Subcutaneous abdominal adipose tissue (tissue), 5 donors: ENCODE measurements around the gene NFE2L2.
A peak's percentile ranks its signal among the peaks of the same experiment; 100 is the strongest.
"Not testable (repeated sequence)": the region's sequence is repeated elsewhere in the genome, so short reads cannot be mapped to it uniquely, and the experiment has no call there.

Source experiments
- H3K27ac ChIP-seq: one replicate; pipeline ENCODE4 v1.7.0; 2013; ENCODE audit warnings: low read depth, mild to moderate bottlenecking, inconsistent platforms, low read length, moderate library complexity
- H3K27me3 ChIP-seq, 5 donors: one replicate each; pipeline ENCODE4 v1.7.0; 2013; ENCODE audit warnings: low read length in 5 of 5, inconsistent platforms in 1 of 5; ENCODE audit not compliant: control insufficient read depth in 5 of 5, insufficient read depth in 4 of 5
- H3K36me3 ChIP-seq, 5 donors: one replicate each; pipeline ENCODE4 v1.7.0; 2013; ENCODE audit warnings: low read length in 5 of 5; ENCODE audit not compliant: control insufficient read depth in 5 of 5, insufficient read depth in 5 of 5
- H3K4me1 ChIP-seq, 5 donors: one replicate each; pipeline ENCODE4 v1.7.0; 2013; ENCODE audit warnings: low read length in 5 of 5, mild to moderate bottlenecking in 3 of 5, moderate library complexity in 1 of 5; ENCODE audit not compliant: control insufficient read depth in 5 of 5, insufficient read depth in 5 of 5
- H3K4me3 ChIP-seq, 5 donors: one replicate each; pipeline ENCODE4 v1.7.0; 2013; ENCODE audit warnings: low read length in 5 of 5, low read depth in 1 of 5
- H3K9ac ChIP-seq, 5 donors: one replicate each; pipeline ENCODE4 v1.7.0; 2013; ENCODE audit warnings: low read length in 5 of 5, mild to moderate bottlenecking in 4 of 5, moderate library complexity in 3 of 5
- H3K9me3 ChIP-seq, 5 donors: one replicate each; pipeline ENCODE4 v1.7.0; 2013; ENCODE audit warnings: low read length in 5 of 5; ENCODE audit not compliant: control insufficient read depth in 5 of 5
- donor health status: healthy.
- donor health status: healthy.
- donor health status: healthy.
- donor health status: healthy.
- donor health status: healthy.

NFE2L2 gene

DNA sequence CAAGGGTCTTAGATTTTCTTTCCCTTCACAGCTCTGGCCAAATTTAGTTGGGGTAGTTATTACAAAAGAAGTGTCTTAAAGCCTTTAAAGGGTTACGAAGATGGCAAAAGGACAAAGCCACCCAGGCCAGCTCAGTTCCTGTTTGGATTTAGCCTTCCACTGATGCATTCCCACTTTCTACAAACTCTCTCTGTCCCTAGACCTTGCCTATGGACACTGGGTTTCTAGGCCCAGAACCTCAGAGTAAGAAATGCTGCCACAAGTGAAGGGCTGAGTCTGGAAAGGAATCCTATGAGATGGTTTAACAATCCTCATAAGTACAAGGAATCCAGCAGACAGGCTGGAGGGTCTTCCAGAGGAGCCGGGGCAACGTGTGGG, 13.4 kb downstream of the NFE2L2 start:
- H3K36me3 ChIP-seq: peaks cover 0 to 2% (median 0%) of the 10 kb centered on the region in 5 donors
- no peaks in the 10 kb centered on the region for H3K27me3 ChIP-seq
- H3K27ac ChIP-seq: peak overlapping the region; percentile 84
- no peak overlapping the region for H3K4me3 ChIP-seq
- H3K9me3 ChIP-seq: no peaks in the 10 kb centered on the region
- H3K9ac ChIP-seq: peak overlapping the region in 3 of 5 donors; percentile 13 to 39 (median 21)
- peaks cover 12 to 86% (median 82%) of the 10 kb centered on the region in 5 donors for H3K4me1 ChIP-seq

DNA sequence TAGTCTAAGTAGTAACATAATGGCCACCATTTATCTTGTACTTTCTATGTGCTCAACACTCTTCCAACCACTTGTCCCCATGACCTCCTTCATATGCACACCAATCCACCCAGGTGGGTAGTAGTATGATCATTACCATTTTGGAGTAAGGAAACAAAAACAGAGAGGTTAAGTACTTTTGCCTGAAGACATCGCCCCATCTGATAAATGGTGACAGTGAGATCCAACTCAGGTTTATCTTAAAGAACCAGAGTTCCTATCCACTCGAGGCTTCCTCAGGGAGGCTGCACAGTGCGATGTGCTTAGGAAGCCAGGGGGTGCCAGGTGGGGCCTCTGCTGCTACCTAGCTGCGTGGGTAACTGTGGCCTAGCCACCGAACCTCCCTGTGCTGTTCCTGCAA, 14.1 kb downstream of the NFE2L2 start:
- Histone ChIP-seq H3K27ac (peak overlapping the region; percentile 84), H3K27me3 (no peaks in the 10 kb centered on the region), H3K36me3 (peaks cover 0 to 2% (median 0%) of the 10 kb centered on the region in 5 donors), H3K4me1 (peaks cover 16 to 85% (median 81%) of the 10 kb centered on the region in 5 donors), H3K4me3 (no peak overlapping the region), H3K9ac (no peak overlapping the region), H3K9me3 (no peaks in the 10 kb centered on the region)

DNA sequence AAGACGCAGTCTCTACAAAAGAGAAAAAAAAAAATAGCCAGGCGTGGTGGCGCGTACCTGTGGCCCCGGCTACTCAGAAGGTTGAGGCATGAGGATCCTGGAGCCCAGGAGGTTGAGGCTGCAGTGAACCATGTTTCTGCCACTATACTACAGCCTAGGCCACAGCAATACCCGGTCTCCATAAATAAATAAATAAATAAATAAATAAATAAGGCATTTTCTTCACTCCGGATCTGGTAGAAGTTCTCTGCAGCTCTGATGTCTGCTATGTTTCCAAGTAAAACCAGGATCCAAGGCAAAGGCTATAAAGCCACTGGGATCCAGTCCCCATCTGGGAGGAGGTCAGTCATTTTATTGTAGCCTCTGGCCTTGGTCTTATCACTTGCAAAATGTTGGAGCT, 15.5 kb downstream of the NFE2L2 start:
- Histone ChIP-seq H3K9me3 (no peaks in the 10 kb centered on the region), H3K4me3 (no peak overlapping the region), H3K4me1 (peaks cover 13 to 80% (median 77%) of the 10 kb centered on the region in 5 donors), H3K36me3 (peaks cover 0 to 2% (median 0%) of the 10 kb centered on the region in 5 donors), H3K27ac (peak overlapping the region; percentile 99), H3K9ac (peak overlapping the region in 2 of 5 donors; percentile 17 to 18), H3K27me3 (no peaks in the 10 kb centered on the region)

DNA sequence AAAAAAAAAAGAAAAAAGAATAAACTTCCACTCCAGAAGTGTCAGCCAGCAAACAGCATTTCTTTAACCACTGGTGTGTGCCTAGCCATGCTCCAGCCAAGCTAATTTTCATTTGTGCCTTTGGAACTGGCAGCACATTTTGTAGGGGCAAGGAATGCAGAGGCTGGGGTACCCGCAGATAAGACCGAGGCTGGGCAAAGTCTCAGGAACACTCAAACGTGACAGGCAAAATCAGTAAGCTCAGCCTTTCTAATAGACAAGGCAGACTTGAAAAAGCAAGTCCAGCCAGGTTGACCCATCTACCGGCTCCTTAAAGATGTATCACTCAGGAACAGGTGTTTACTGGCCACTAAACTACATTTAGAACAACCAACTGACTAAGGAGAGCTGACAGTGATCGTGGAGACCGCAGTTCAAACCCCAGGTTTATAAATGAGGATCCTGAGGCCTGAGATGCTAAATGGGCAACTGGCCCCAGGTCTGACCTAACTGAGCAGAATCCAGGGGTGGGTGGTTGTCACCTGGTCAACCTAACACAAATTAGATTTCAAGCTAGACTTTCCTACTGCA, 16.7 kb downstream of the NFE2L2 start:
- Histone ChIP-seq H3K27ac (peak overlapping the region; percentile 99), H3K4me3 (no peak overlapping the region), H3K4me1 (peaks cover 15 to 81% (median 76%) of the 10 kb centered on the region in 5 donors), H3K27me3 (no peaks in the 10 kb centered on the region), H3K9ac (peak overlapping the region in 3 of 5 donors; percentile 28 to 47 (median 35)), H3K9me3 (no peaks in the 10 kb centered on the region), H3K36me3 (peaks cover 0 to 2% (median 0%) of the 10 kb centered on the region in 5 donors)

DNA sequence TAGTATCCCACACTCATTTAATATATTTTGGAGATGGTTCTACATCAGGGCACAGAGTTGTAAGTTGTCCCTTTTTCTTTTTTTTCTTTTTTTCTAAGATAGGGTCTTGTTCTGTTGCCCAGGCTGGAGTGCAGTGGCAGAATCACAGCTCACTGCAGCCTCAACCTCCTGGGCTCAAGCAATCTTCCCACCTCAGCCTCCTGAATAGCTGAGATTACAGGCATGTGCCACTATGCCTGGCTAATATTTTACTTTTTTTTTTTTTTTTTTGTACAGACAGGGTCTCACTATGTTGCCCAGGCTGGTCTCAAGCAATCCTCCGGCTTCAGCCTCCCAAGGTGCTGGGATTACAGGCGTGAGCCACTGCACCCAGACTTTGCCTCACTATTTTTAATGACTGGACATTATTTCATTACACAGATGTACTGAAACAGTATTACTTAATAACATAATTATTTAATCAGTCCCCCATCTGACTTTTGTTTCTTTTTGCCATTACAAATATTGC, 17.9 kb downstream of the NFE2L2 start:
- H3K9ac ChIP-seq: peak overlapping the region in 1 of 5 donors; percentile 2
- H3K9me3 ChIP-seq, H3K36me3 ChIP-seq, H3K4me3 ChIP-seq, H3K27me3 ChIP-seq: not testable (repeated sequence)
- H3K4me1 ChIP-seq: peaks cover 15 to 84% (median 76%) of the 10 kb centered on the region in 5 donors
- H3K27ac ChIP-seq: peak overlapping the region; percentile 99

DNA sequence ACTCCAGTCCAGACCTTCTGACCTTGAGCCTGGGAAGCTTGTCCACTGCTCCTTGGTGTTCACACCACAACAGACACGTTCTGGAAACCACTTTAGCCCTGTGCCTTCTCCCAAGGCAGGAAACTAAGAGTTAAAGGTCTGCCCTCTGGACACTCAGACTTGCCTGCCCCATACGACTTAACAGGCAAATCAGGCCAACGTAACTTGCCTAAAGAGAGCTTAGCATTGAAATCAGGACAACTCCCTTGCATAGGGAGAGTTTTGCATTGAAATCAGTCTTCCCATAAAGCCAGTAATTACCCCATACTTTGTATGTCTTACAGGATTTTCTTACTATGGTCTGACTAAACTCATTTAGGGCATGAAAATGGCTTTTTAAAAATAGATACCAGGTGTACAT, 18.5 kb downstream of the NFE2L2 start:
- H3K9me3 ChIP-seq: no peaks in the 10 kb centered on the region
- H3K27me3 ChIP-seq: no peaks in the 10 kb centered on the region
- H3K4me1 ChIP-seq: peaks cover 15 to 84% (median 76%) of the 10 kb centered on the region in 5 donors
- peaks cover 0 to 2% (median 0%) of the 10 kb centered on the region in 5 donors for H3K36me3 ChIP-seq
- H3K4me3 ChIP-seq: peak overlapping the region in 2 of 5 donors; percentile 2 to 29
- peak overlapping the region; percentile 99 for H3K27ac ChIP-seq
- peak overlapping the region in 3 of 5 donors; percentile 2 to 35 (median 5) for H3K9ac ChIP-seq

DNA sequence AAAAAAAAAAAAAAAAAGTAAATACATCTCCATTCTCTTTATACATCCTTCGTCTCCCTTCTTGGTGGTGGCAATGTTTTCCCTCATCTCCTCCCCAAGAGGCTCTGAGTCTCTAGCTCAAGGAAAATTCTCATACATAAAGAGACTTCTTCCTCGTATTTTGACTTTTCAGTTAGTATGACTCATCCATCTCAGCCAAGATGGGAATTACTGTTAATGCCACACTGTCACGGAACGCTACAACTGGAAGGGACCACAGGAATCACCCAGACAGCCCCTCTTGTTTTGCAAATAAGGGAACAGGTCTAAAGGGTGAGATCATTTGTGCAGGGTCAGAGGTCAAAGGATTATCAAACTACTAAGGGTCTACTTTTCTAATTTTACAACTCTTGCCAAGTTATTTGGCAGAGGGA, 19.5 kb downstream of the NFE2L2 start:
- peaks cover 19 to 84% (median 79%) of the 10 kb centered on the region in 5 donors for H3K4me1 ChIP-seq
- peaks cover 0 to 2% (median 0%) of the 10 kb centered on the region in 5 donors for H3K36me3 ChIP-seq
- H3K27ac ChIP-seq: peak overlapping the region; percentile 99
- H3K4me3 ChIP-seq: no peak overlapping the region
- H3K9me3 ChIP-seq: no peaks in the 10 kb centered on the region
- no peaks in the 10 kb centered on the region for H3K27me3 ChIP-seq
- H3K9ac ChIP-seq: peak overlapping the region in 2 of 5 donors; percentile 57 to 64

DNA sequence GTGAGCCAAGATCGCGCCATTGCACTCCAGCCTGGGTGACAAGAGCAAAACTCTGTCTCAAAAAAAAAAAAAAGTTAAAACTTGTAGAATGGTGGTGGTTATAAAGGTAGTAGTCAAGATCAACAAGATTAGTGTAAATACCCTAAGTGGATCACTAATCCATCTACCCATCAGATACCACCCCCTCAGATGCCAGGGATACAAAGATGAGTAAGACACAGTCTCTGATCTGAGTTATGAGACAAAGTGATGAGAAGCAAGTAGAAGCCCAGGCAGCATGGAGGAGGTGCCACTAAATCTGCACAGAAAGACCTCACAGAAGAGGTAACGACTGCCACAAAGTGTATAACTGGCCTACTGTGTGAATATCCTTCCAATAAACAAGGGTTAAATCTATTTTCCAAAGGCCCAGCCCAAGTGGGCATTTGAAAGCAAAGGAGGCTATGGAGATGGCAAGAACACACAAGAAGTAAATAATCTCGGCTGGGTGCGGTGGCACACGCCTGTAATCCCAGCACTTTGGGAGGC, 20.2 kb downstream of the NFE2L2 start:
- H3K4me1 ChIP-seq: peaks cover 22 to 88% (median 86%) of the 10 kb centered on the region in 5 donors
- H3K27ac ChIP-seq: peak overlapping the region; percentile 99
- H3K36me3 ChIP-seq: peaks cover 0 to 2% (median 0%) of the 10 kb centered on the region in 5 donors
- H3K27me3 ChIP-seq: no peaks in the 10 kb centered on the region
- no peaks in the 10 kb centered on the region for H3K9me3 ChIP-seq
- no peak overlapping the region for H3K9ac ChIP-seq
- H3K4me3 ChIP-seq: no peak overlapping the region

DNA sequence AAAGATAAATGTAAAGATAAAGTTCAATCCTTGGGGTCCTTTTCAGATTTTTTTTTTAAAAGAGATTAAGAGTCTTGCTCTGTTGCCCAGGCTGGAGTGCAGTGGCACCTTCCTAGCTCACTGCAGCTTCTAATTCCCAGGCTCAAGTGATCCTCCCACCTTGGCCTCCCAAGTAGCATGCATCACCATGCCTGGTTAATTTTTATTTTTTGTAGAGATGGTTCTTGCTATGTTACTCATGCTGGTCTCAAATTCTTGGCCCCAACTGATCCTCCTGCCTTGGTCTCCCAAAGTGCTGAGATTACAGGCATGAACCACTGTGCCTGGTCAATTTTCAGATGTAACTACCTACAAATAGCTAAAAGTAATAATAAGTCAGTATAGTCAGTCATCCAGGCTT, 21.1 kb downstream of the NFE2L2 start:
- peak overlapping the region; percentile 99 for H3K27ac ChIP-seq
- peaks cover 22 to 90% (median 87%) of the 10 kb centered on the region in 5 donors for H3K4me1 ChIP-seq
- H3K9ac ChIP-seq: peak overlapping the region in 3 of 5 donors; percentile 2 to 90 (median 49)
- no peaks in the 10 kb centered on the region for H3K27me3 ChIP-seq
- H3K4me3 ChIP-seq: peak overlapping the region in 1 of 5 donors; percentile 8
- H3K36me3 ChIP-seq: peaks cover 0 to under 1% (median 0%) of the 10 kb centered on the region in 5 donors
- no peaks in the 10 kb centered on the region for H3K9me3 ChIP-seq

DNA sequence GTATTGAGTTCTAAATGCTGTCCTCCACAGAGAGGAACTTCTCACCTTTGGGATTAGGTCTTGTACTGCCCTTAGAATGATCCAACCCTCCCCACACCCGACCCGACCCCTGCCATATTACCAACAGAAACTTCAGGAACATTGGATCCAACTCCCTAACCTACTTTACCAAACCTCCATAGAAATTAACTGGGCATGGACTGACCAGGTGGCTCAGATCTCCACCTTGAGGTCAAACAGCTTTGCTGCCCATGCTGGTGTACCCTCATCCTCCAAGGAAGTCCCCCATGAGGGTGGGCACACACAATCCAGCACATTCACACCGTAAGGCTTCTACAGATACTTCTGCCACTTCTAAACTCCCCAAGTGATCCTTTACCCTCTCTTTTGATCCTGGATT, 21.5 kb downstream of the NFE2L2 start:
- no peaks in the 10 kb centered on the region for H3K9me3 ChIP-seq
- peak overlapping the region; percentile 99 for H3K27ac ChIP-seq
- H3K36me3 ChIP-seq: peaks cover 0 to 2% (median 0%) of the 10 kb centered on the region in 5 donors
- peak overlapping the region; percentile 2 to 90 (median 49) for H3K9ac ChIP-seq
- no peaks in the 10 kb centered on the region for H3K27me3 ChIP-seq
- peaks cover 22 to 91% (median 86%) of the 10 kb centered on the region in 5 donors for H3K4me1 ChIP-seq
- peak overlapping the region in 2 of 5 donors; percentile 8 to 47 for H3K4me3 ChIP-seq
